Measurements from ENCODE around the gene PCSK6.

PCSK6 gene

GRCh38 chr15:101326026-101326315 is 163.5 kb downstream of the PCSK6 start:
- Histone ChIP-seq H4K20me1 (ENCODE audit: insufficient read depth, low read length, poor library complexity, severe bottlenecking) (no peaks in the 10 kb centered on the region), H3K9me2 (replicated peaks; ENCODE audit: low read depth, low read length) (no peaks in the 10 kb centered on the region), H3K9ac (ENCODE audit: low read depth, low read length, poor library complexity, severe bottlenecking) (no peak overlapping the region), H2AFZ (ENCODE audit: low read length) (no peak overlapping the region), H3K4me3 (ENCODE audit: low read length, poor library complexity, severe bottlenecking) (no peak overlapping the region), H3K36me3 (ENCODE audit: insufficient read depth, low read length) (no peaks in the 10 kb centered on the region), H3K27me3 (ENCODE audit: insufficient read depth, low read length, poor library complexity, severe bottlenecking) (peaks cover 91% of the 10 kb centered on the region), H3F3A (ENCODE audit: low read depth) (no peaks in the 10 kb centered on the region), H3K9me3 (ENCODE audit: insufficient read depth, low read depth, low read length) (no peaks in the 10 kb centered on the region; the same call in 1 of the 2 replicates), H3K4me1 (ENCODE audit: insufficient read depth, low read length, poor library complexity, severe bottlenecking) (no peaks in the 10 kb centered on the region), H3K4me2 (ENCODE audit: low read depth, low read length, poor library complexity, severe bottlenecking) (no peak overlapping the region), H3K79me2 (ENCODE audit: insufficient read depth, low read length) (no peaks in the 10 kb centered on the region)
- TF ChIP-seq EZH2phosphoT487 (IDR thresholded peaks at IDR 0.05; ENCODE audit: borderline replicate concordance) (no peak), CTCF (conservative IDR thresholded peaks at IDR 0.05; ENCODE audit: low read length) (no peak)

DNA sequence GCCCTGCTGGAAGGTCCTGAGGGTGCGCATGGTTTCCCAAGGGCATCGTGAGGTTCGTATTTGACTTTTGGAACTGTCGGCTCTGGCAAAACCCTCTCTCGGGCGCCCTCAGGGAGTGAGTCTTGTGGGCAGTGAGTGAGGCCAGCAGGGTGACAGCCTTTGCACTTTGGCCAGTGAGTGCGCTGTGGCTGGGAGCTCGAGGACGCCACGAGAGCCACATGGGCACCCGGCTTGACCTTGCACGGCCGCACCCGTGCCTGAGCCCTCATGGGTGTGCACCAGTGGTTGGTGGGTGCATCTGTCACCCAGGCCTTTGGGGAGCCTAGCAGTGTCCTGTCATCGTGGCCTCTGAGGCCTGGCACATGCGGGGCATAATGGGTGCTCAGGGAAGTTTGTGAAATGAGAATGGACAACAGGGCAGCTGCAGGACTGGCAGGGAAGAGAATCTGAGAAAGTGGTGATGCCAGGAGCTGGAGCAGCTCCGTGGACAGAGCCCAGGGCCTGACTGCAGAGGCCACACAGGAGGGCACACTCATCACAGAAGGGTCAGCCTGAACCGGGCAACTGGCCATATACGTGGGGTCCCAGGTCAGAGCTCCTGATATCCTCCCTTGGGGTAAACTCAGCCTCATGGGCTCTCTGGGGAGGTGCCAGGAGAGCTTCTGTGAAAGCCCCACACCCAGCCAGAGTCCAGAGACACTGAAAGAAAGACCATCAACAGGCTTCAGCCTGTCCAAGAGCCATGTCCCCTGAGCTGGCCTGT is 164.1 kb downstream of the PCSK6 start:
- Histone ChIP-seq H3F3A (ENCODE audit: low read depth) (no peaks in the 10 kb centered on the region), H3K4me3 (ENCODE audit: low read length, poor library complexity, severe bottlenecking) (no peak overlapping the region), H3K9ac (ENCODE audit: low read depth, low read length, poor library complexity, severe bottlenecking) (no peak overlapping the region), H3K4me2 (ENCODE audit: low read depth, low read length, poor library complexity, severe bottlenecking) (no peak overlapping the region), H3K36me3 (ENCODE audit: insufficient read depth, low read length) (no peaks in the 10 kb centered on the region), H4K20me1 (ENCODE audit: insufficient read depth, low read length, poor library complexity, severe bottlenecking) (no peaks in the 10 kb centered on the region), H3K4me1 (ENCODE audit: insufficient read depth, low read length, poor library complexity, severe bottlenecking) (no peaks in the 10 kb centered on the region), H2AFZ (ENCODE audit: low read length) (no peak overlapping the region), H3K79me2 (ENCODE audit: insufficient read depth, low read length) (no peaks in the 10 kb centered on the region), H3K9me2 (replicated peaks; ENCODE audit: low read depth, low read length) (no peaks in the 10 kb centered on the region), H3K27me3 (ENCODE audit: insufficient read depth, low read length, poor library complexity, severe bottlenecking) (peaks cover 89% of the 10 kb centered on the region), H3K9me3 (ENCODE audit: insufficient read depth, low read depth, low read length) (no peaks in the 10 kb centered on the region; the same call in 1 of the 2 replicates)
- TF ChIP-seq EZH2phosphoT487 (IDR thresholded peaks at IDR 0.05; ENCODE audit: borderline replicate concordance) = no peak
- no peak for TF ChIP-seq CTCF (conservative IDR thresholded peaks at IDR 0.05; ENCODE audit: low read length)

GRCh38 chr15:101324524-101325177 is 164.9 kb downstream of the PCSK6 start:
- Histone ChIP-seq H4K20me1 (ENCODE audit: insufficient read depth, low read length, poor library complexity, severe bottlenecking) (no peaks in the 10 kb centered on the region), H3K27me3 (ENCODE audit: insufficient read depth, low read length, poor library complexity, severe bottlenecking) (peaks cover 83% of the 10 kb centered on the region), H3K9me2 (replicated peaks; ENCODE audit: low read depth, low read length) (no peaks in the 10 kb centered on the region), H3K4me3 (ENCODE audit: low read length, poor library complexity, severe bottlenecking) (no peak overlapping the region), H3K4me2 (ENCODE audit: low read depth, low read length, poor library complexity, severe bottlenecking) (no peak overlapping the region), H3K79me2 (ENCODE audit: insufficient read depth, low read length) (no peaks in the 10 kb centered on the region), H3K9me3 (ENCODE audit: insufficient read depth, low read depth, low read length) (no peaks in the 10 kb centered on the region; the same call in 1 of the 2 replicates), H2AFZ (ENCODE audit: low read length) (no peak overlapping the region), H3K36me3 (ENCODE audit: insufficient read depth, low read length) (no peaks in the 10 kb centered on the region), H3K9ac (ENCODE audit: low read depth, low read length, poor library complexity, severe bottlenecking) (no peak overlapping the region), H3K4me1 (ENCODE audit: insufficient read depth, low read length, poor library complexity, severe bottlenecking) (no peaks in the 10 kb centered on the region), H3F3A (ENCODE audit: low read depth) (no peaks in the 10 kb centered on the region)
- TF ChIP-seq CTCF (conservative IDR thresholded peaks at IDR 0.05; ENCODE audit: low read length) = no peak
- TF ChIP-seq EZH2phosphoT487 (IDR thresholded peaks at IDR 0.05; ENCODE audit: borderline replicate concordance) = no peak
